ENCODE measurements around the gene GPR15. TPM values are rescaled to one million over a fixed set of nuclear protein-coding genes. Genes with fewer than 3 reads are reported as not detected.
A peak's percentile ranks its signal among the peaks of the same experiment; 100 is the strongest.

The GPR15 gene
- total RNA-seq, 3 donors from 2014 or later (not counting 1 experiment from before 2014, with no cell fraction given), result 0.97 to 32.8 (median 1.5) TPM

GRCh38 chr3:98560911-98561310 lies 29.1 kb downstream of the GPR15 start:
- peak overlapping the region; percentile 39 to 64 for H3K27ac Mint-ChIP-seq
- intact Hi-C loops (cut with micrococcal nuclease), result no loop called here
- Histone ChIP-seq H3K9me3 (ENCODE audit: control insufficient read depth, insufficient read depth, low read length) (no peaks in the 10 kb centered on the region), H3K27ac (ENCODE audit: low read length) (no peak overlapping the region), H3K4me3 (ENCODE audit: low read length) (no peak overlapping the region), H3K4me1 (ENCODE audit: control insufficient read depth, insufficient read depth, low read length) (peaks cover 36% of the 10 kb centered on the region), H3K36me3 (ENCODE audit: control insufficient read depth, insufficient read depth, low read length) (no peaks in the 10 kb centered on the region), H3K27me3 (ENCODE audit: control insufficient read depth, insufficient read depth, low read length) (no peaks in the 10 kb centered on the region)
- TF ChIP-seq, protein P1, sequence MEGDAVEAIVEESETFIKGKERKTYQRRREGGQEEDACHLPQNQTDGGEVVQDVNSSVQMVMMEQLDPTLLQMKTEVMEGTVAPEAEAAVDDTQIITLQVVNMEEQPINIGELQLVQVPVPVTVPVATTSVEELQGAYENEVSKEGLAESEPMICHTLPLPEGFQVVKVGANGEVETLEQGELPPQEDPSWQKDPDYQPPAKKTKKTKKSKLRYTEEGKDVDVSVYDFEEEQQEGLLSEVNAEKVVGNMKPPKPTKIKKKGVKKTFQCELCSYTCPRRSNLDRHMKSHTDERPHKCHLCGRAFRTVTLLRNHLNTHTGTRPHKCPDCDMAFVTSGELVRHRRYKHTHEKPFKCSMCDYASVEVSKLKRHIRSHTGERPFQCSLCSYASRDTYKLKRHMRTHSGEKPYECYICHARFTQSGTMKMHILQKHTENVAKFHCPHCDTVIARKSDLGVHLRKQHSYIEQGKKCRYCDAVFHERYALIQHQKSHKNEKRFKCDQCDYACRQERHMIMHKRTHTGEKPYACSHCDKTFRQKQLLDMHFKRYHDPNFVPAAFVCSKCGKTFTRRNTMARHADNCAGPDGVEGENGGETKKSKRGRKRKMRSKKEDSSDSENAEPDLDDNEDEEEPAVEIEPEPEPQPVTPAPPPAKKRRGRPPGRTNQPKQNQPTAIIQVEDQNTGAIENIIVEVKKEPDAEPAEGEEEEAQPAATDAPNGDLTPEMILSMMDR (IDR thresholded peaks at IDR 0.05), result no peak
- no peaks in the 10 kb centered on the region for H3K36me3 Mint-ChIP-seq
- H3K9me3 Mint-ChIP-seq, result no peaks in the 10 kb centered on the region
- DNase-seq (no peak), ATAC-seq (no peak)
- H3K4me3 Mint-ChIP-seq, result no peak overlapping the region
- WGBS (ENCODE audit: insufficient coverage), result 98% methylated on average over 2 of the region's 2 CpGs
- no peaks in the 10 kb centered on the region for H3K27me3 Mint-ChIP-seq (ENCODE audit: low read depth in 2 of 2)
- peaks cover 48 to 58% of the 10 kb centered on the region in 2 donors for H3K4me1 Mint-ChIP-seq

- Histone ChIP-seq H3K27me3 (ENCODE audit: control insufficient read depth, insufficient read depth, low read length) (no peaks in the 10 kb centered on the region), H3K9me3 (ENCODE audit: control insufficient read depth, insufficient read depth, low read length) (no peaks in the 10 kb centered on the region), H3K27ac (ENCODE audit: low read length) (peak overlapping the region; percentile 12), H3K4me1 (ENCODE audit: control insufficient read depth, insufficient read depth, low read length) (peaks cover 40% of the 10 kb centered on the region), H3K36me3 (ENCODE audit: control insufficient read depth, insufficient read depth, low read length) (no peaks in the 10 kb centered on the region), H3K4me3 (ENCODE audit: low read length) (no peak overlapping the region)
- ATAC-seq (peak in 1 of 3 donors; percentile 32), DNase-seq (peak; percentile 20 to 69)
- intact Hi-C loops (cut with micrococcal nuclease), result no loop called here
- no peaks in the 10 kb centered on the region for H3K36me3 Mint-ChIP-seq
- H3K27ac Mint-ChIP-seq, result peak overlapping the region; percentile 33 to 90
- no peaks in the 10 kb centered on the region for H3K9me3 Mint-ChIP-seq
- peak overlapping the region; percentile 6 for H3K4me3 Mint-ChIP-seq
- no peaks in the 10 kb centered on the region for H3K27me3 Mint-ChIP-seq (ENCODE audit: low read depth in 2 of 2)
- TF ChIP-seq, protein P1 (IDR thresholded peaks at IDR 0.05), result no peak
- peaks cover 53 to 59% of the 10 kb centered on the region in 2 donors for H3K4me1 Mint-ChIP-seq
- WGBS (ENCODE audit: insufficient coverage), result 78% methylated on average over 3 of the region's 5 CpGs
These were observed 30.1 kb downstream of the GPR15 start for GRCh38 chr3:98561727-98562521.

DNA sequence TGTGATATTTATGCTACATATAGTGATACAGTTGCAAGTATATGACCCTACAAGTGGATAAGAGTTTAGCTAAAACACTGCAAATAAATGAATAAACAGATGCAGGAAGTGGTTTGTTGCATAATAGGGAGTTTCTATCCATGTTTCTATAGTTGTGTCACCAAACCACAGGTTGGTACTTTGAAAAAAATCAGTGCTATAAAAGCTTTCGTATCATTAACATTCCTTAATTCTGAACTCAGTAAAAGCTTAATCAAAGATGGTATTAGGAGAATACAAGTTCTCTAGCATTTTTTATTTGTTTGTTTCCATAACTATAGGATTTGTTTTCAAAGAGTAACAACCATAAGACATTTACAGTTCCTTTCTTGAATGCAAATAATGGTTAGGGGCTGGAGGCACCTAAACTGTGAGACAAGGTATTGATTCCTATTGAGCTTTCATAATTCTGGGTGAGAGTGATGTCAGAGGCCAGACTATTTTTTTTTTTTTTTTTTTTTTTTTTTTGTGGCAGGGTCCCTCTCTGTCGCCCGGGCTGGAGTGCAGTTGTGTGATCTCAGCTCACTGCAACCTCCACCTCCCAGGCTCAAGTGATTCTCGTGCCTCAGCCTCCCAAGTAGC lies 32.0 kb downstream of the GPR15 start:
- DNase-seq (peak in 1 of 2 donors; percentile 83), ATAC-seq (peak; percentile 47 to 54 (median 52))
- no peaks in the 10 kb centered on the region for H3K36me3 Mint-ChIP-seq
- Histone ChIP-seq H3K4me3 (ENCODE audit: low read length) (no peak overlapping the region), H3K27ac (ENCODE audit: low read length) (peak overlapping the region; percentile 92), H3K4me1 (ENCODE audit: control insufficient read depth, insufficient read depth, low read length) (peaks cover 45% of the 10 kb centered on the region), H3K27me3 (ENCODE audit: control insufficient read depth, insufficient read depth, low read length) (no peaks in the 10 kb centered on the region), H3K9me3 (ENCODE audit: control insufficient read depth, insufficient read depth, low read length) (no peaks in the 10 kb centered on the region), H3K36me3 (ENCODE audit: control insufficient read depth, insufficient read depth, low read length) (no peaks in the 10 kb centered on the region)
- peak overlapping the region; percentile 90 to 91 for H3K27ac Mint-ChIP-seq
- H3K4me3 Mint-ChIP-seq, result peak overlapping the region; percentile 32
- H3K27me3 Mint-ChIP-seq (ENCODE audit: low read depth in 2 of 2), result no peaks in the 10 kb centered on the region
- H3K9me3 Mint-ChIP-seq, result no peaks in the 10 kb centered on the region
- WGBS (ENCODE audit: insufficient coverage), result 51% methylated on average over 3 of the region's 4 CpGs
- TF ChIP-seq, protein P1 (IDR thresholded peaks at IDR 0.05), result no peak
- peaks cover 63 to 64% of the 10 kb centered on the region in 2 donors for H3K4me1 Mint-ChIP-seq
- intact Hi-C loops (cut with micrococcal nuclease), result loop anchor here (1.0 kb wide), 1 partner anchor 41 kb away; the partner anchor contains the start of gene CLDND1
